Measurements from ENCODE around the gene PDE5A. TPM values are rescaled to one million over a fixed set of nuclear protein-coding genes. Genes with fewer than 3 reads are reported as not detected.
A peak's percentile ranks its signal among the peaks of the same experiment; 100 is the strongest.

The PDE5A gene
- total RNA-seq, 1 donor from 2014 or later: 9.1 TPM

- H3K9me3 Mint-ChIP-seq (ENCODE audit: unreplicated experiment): no peaks in the 10 kb centered on the region
- H3K27ac Mint-ChIP-seq (ENCODE audit: unreplicated experiment): no peak overlapping the region
- H3K4me1 Mint-ChIP-seq (ENCODE audit: unreplicated experiment): peaks cover 9% of the 10 kb centered on the region
- DNase-seq (ENCODE audit: extremely low spot score, unreplicated experiment): no peak
- TF ChIP-seq, protein P1, sequence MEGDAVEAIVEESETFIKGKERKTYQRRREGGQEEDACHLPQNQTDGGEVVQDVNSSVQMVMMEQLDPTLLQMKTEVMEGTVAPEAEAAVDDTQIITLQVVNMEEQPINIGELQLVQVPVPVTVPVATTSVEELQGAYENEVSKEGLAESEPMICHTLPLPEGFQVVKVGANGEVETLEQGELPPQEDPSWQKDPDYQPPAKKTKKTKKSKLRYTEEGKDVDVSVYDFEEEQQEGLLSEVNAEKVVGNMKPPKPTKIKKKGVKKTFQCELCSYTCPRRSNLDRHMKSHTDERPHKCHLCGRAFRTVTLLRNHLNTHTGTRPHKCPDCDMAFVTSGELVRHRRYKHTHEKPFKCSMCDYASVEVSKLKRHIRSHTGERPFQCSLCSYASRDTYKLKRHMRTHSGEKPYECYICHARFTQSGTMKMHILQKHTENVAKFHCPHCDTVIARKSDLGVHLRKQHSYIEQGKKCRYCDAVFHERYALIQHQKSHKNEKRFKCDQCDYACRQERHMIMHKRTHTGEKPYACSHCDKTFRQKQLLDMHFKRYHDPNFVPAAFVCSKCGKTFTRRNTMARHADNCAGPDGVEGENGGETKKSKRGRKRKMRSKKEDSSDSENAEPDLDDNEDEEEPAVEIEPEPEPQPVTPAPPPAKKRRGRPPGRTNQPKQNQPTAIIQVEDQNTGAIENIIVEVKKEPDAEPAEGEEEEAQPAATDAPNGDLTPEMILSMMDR (IDR thresholded peaks at IDR 0.05): no peak
- peaks cover 20% of the 10 kb centered on the region for H3K36me3 Mint-ChIP-seq (ENCODE audit: unreplicated experiment)
- no peaks in the 10 kb centered on the region for H3K27me3 Mint-ChIP-seq (ENCODE audit: unreplicated experiment)
- no peak overlapping the region for H3K4me3 Mint-ChIP-seq (ENCODE audit: unreplicated experiment)
Measured at GRCh38 chr4:119493886-119494285, 134.7 kb downstream of the PDE5A start.

DNA sequence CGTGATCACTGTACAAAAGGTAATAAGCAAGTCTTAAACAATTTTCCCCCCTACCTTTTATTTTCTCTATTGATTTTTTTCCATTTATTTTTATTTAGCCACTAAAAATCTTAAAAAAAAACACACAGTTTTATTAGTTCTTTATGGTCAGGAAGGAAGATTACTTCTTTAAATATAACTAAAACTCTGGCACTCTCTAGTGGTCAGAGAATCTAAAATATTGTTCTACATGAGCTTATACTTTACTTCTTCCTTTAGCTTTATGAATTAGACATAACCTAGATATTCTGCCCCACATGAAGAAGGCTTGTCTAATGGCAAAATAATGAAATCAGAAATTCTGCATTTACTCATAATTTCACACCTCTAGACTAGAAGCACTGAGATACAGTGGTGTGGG lies 135.2 kb downstream of the PDE5A start:
- Mint-ChIP-seq H3K27me3 (ENCODE audit: unreplicated experiment) (no peaks in the 10 kb centered on the region), H3K27ac (ENCODE audit: unreplicated experiment) (no peak overlapping the region)
- no peak for DNase-seq (ENCODE audit: extremely low spot score, unreplicated experiment)

DNA sequence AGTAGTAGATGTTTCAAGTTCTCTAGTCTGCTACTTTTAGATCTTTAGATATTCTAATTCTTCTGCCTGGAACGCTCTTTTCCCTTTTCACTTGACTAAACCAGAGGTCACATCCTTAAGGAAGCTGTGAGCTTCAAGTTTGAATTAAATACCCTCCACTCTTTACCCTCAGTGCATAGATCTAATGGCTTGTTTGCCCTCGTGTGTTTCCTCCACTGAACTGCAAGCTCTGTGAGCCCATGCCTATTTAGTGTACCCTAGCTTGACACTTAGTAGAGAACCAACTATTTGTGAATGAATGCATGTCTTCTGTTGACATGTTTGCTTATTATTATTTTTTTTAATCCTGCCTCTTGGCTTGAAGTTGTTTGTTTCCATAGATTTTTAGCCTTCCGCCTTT lies 138.3 kb downstream of the PDE5A start:
- Mint-ChIP-seq H3K27me3 (ENCODE audit: unreplicated experiment) (no peaks in the 10 kb centered on the region), H3K27ac (ENCODE audit: unreplicated experiment) (no peak overlapping the region), H3K9me3 (ENCODE audit: unreplicated experiment) (peaks cover 10% of the 10 kb centered on the region), H3K4me1 (ENCODE audit: unreplicated experiment) (no peaks in the 10 kb centered on the region), H3K4me3 (ENCODE audit: unreplicated experiment) (no peak overlapping the region), H3K36me3 (ENCODE audit: unreplicated experiment) (peaks cover 9% of the 10 kb centered on the region)
- no peak for DNase-seq (ENCODE audit: extremely low spot score, unreplicated experiment)
- TF ChIP-seq, protein P1 (IDR thresholded peaks at IDR 0.05): peak; percentile 48

More for the DNA sequence above, 135.2 kb downstream of the PDE5A start:
- Mint-ChIP-seq H3K4me1 (ENCODE audit: unreplicated experiment) (peaks cover 4% of the 10 kb centered on the region), H3K9me3 (ENCODE audit: unreplicated experiment) (no peaks in the 10 kb centered on the region), H3K4me3 (ENCODE audit: unreplicated experiment) (no peak overlapping the region), H3K36me3 (ENCODE audit: unreplicated experiment) (peaks cover 17% of the 10 kb centered on the region)
- TF ChIP-seq, protein P1 (IDR thresholded peaks at IDR 0.05): peak; percentile 47

GRCh38 chr4:119489305-119489704 lies 139.3 kb downstream of the PDE5A start:
- no peak for DNase-seq (ENCODE audit: extremely low spot score, unreplicated experiment)
- no peaks in the 10 kb centered on the region for H3K27me3 Mint-ChIP-seq (ENCODE audit: unreplicated experiment)
- H3K4me3 Mint-ChIP-seq (ENCODE audit: unreplicated experiment): no peak overlapping the region
- TF ChIP-seq, protein P1 (IDR thresholded peaks at IDR 0.05): no peak
- peaks cover 9% of the 10 kb centered on the region for H3K36me3 Mint-ChIP-seq (ENCODE audit: unreplicated experiment)
- no peak overlapping the region for H3K27ac Mint-ChIP-seq (ENCODE audit: unreplicated experiment)
- H3K9me3 Mint-ChIP-seq (ENCODE audit: unreplicated experiment): peaks cover 20% of the 10 kb centered on the region
- no peaks in the 10 kb centered on the region for H3K4me1 Mint-ChIP-seq (ENCODE audit: unreplicated experiment)

- DNase-seq (ENCODE audit: extremely low spot score, unreplicated experiment): no peak
- TF ChIP-seq, protein P1 (IDR thresholded peaks at IDR 0.05): no peak
- no peaks in the 10 kb centered on the region for H3K27me3 Mint-ChIP-seq (ENCODE audit: unreplicated experiment)
- H3K4me3 Mint-ChIP-seq (ENCODE audit: unreplicated experiment): no peak overlapping the region
- no peak overlapping the region for H3K27ac Mint-ChIP-seq (ENCODE audit: unreplicated experiment)
- H3K9me3 Mint-ChIP-seq (ENCODE audit: unreplicated experiment): peaks cover 39% of the 10 kb centered on the region
- peaks cover 51% of the 10 kb centered on the region for H3K36me3 Mint-ChIP-seq (ENCODE audit: unreplicated experiment)
- no peaks in the 10 kb centered on the region for H3K4me1 Mint-ChIP-seq (ENCODE audit: unreplicated experiment)
Measured at GRCh38 chr4:119480331-119480730, 148.3 kb downstream of the PDE5A start.

All from osteocyte (in vitro differentiated cells).